ENCODE data around the gene CR2. TPM values are rescaled to one million over a fixed set of nuclear protein-coding genes. Genes with fewer than 3 reads are reported as not detected.
A peak's percentile ranks its signal among the peaks of the same experiment; 100 is the strongest.
"Not testable (repeated sequence)": the region's sequence is repeated elsewhere in the genome, so short reads cannot be mapped to it uniquely, and the experiment has no call there.

Gene CR2
- total and polyA plus RNA-seq, 2 of the 4 experiments (the other 2 are of a cell fraction), result not detected

DNA sequence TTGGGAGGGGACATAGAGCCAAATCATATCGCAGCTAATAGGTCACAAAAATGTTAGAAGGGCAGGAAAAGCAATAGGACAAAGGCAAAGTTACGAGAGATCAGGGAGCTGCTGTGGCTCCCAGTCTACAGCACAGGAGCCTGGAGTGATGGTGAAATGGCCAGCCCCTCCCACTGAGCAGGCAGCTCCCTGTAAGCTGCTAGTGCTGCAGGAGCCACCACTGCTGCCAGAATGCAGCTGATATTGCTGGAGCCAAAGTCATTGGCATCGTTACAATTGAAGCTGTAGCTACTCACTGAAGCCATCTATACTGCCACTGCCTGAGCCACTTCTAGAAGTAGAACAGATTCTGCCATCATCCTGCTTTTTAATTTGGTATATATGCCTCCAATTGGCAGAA, 71.1 kb downstream of the CR2 start:
- H3K4ac ChIP-seq (ENCODE audit: low read depth, low read length); H3K9ac ChIP-seq (ENCODE audit: low read depth, low read length); H2BK20ac ChIP-seq (ENCODE audit: low read depth, low read length); H3K9me1 ChIP-seq (ENCODE audit: insufficient read depth, low read length); H2BK120ac ChIP-seq (ENCODE audit: low read depth, low read length); CTCF ChIA-PET; BruUV-seq (replicated peaks); H4K91ac ChIP-seq (ENCODE audit: insufficient read depth, low read depth, low read length); H2BK15ac ChIP-seq (ENCODE audit: low read depth, low read length); H3K79me1 ChIP-seq (ENCODE audit: low read depth in 1 of 2, low read length in 2 of 2); H3K23ac ChIP-seq (ENCODE audit: low read depth, low read length); H3K14ac ChIP-seq (replicated peaks; ENCODE audit: low read depth, low read length); H4K8ac ChIP-seq (ENCODE audit: low read depth in 2 of 2, low read length in 2 of 2); H2AK5ac ChIP-seq (ENCODE audit: low read depth, low read length); H3K36me3 ChIP-seq (ENCODE audit: control insufficient read depth, insufficient read depth, low read length); H2AK9ac ChIP-seq (replicated peaks; ENCODE audit: low read depth, low read length, poor library complexity); H3K4me2 ChIP-seq (ENCODE audit: low read depth, low read length); DNase-seq; H3K4me1 ChIP-seq (ENCODE audit: control insufficient read depth, insufficient read depth, low read length); H3K4me3 ChIP-seq (ENCODE audit: insufficient read depth, low read depth, low read length); dilution Hi-C loops (cut with HindIII; ENCODE audit: low sequenced_read_pairs, unreplicated experiment); H3K18ac ChIP-seq (ENCODE audit: low read depth, low read length); intact Hi-C loops (cut with micrococcal nuclease); POLR2A ChIA-PET (ENCODE audit: unreplicated experiment); H2AFZ ChIP-seq (replicated peaks; ENCODE audit: low read length, poor library complexity); H3K9me3 ChIP-seq (ENCODE audit: control insufficient read depth, insufficient read depth, low read length); in situ Hi-C loops (cut with MboI; ENCODE audit: low sequenced_read_pairs); ATAC-seq (ENCODE audit: low read depth); H3K56ac ChIP-seq (ENCODE audit: extremely low read depth, insufficient read depth, low read length); H2BK5ac ChIP-seq (ENCODE audit: low read depth, low read length, poor library complexity, severe bottlenecking); H3K27me3 ChIP-seq (ENCODE audit: control insufficient read depth, insufficient read depth, low read length); H4K5ac ChIP-seq (ENCODE audit: low read depth, low read length); H3K27ac ChIP-seq (ENCODE audit: insufficient read depth, low read length); H4K20me1 ChIP-seq (ENCODE audit: insufficient read depth, low read length): not testable (repeated sequence)
- WGBS, 2 experiments (ENCODE audit: extremely low coverage in 2 of 2, insufficient read length in 1 of 2), result no CpG with 5 or more reads among the region's 3 CpGs

DNA sequence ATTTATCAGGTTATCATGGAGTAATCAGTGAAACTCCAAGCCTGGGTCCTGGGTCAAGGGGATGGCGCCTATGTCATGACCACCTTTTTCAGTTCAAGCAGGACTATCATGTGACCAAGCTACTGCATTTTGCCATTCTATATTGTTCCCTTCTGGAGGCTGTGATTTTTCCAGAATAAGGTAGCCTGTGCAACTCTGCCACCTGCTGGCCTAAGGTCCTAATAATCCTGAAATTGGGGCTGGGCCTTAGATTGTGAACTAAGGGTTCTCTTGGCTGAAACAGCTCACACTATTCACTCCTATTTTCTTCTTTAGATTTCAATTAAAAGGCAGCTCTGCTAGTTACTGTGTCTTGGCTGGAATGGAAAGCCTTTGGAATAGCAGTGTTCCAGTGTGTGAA, 74.3 kb downstream of the CR2 start:
- H3K18ac ChIP-seq (ENCODE audit: low read depth, low read length); DNase-seq; in situ Hi-C loops (cut with MboI; ENCODE audit: low sequenced_read_pairs); H4K20me1 ChIP-seq (ENCODE audit: insufficient read depth, low read length); H3K9ac ChIP-seq (ENCODE audit: low read depth, low read length); H3K4ac ChIP-seq (ENCODE audit: low read depth, low read length); H3K79me1 ChIP-seq (ENCODE audit: low read depth in 1 of 2, low read length in 2 of 2); H3K9me1 ChIP-seq (ENCODE audit: insufficient read depth, low read length); H3K56ac ChIP-seq (ENCODE audit: extremely low read depth, insufficient read depth, low read length); H3K9me3 ChIP-seq (ENCODE audit: control insufficient read depth, insufficient read depth, low read length); H3K23ac ChIP-seq (ENCODE audit: low read depth, low read length); intact Hi-C loops (cut with micrococcal nuclease); H3K14ac ChIP-seq (replicated peaks; ENCODE audit: low read depth, low read length); dilution Hi-C loops (cut with HindIII; ENCODE audit: low sequenced_read_pairs, unreplicated experiment); H2BK120ac ChIP-seq (ENCODE audit: low read depth, low read length); H2AK9ac ChIP-seq (replicated peaks; ENCODE audit: low read depth, low read length, poor library complexity); H3K4me2 ChIP-seq (ENCODE audit: low read depth, low read length); BruUV-seq (replicated peaks); H4K5ac ChIP-seq (ENCODE audit: low read depth, low read length); CTCF ChIA-PET; H2AFZ ChIP-seq (replicated peaks; ENCODE audit: low read length, poor library complexity); H3K27me3 ChIP-seq (ENCODE audit: control insufficient read depth, insufficient read depth, low read length); H3K4me1 ChIP-seq (ENCODE audit: control insufficient read depth, insufficient read depth, low read length); POLR2A ChIA-PET (ENCODE audit: unreplicated experiment); H2AK5ac ChIP-seq (ENCODE audit: low read depth, low read length); H3K27ac ChIP-seq (ENCODE audit: insufficient read depth, low read length); H2BK15ac ChIP-seq (ENCODE audit: low read depth, low read length); H3K36me3 ChIP-seq (ENCODE audit: control insufficient read depth, insufficient read depth, low read length); H4K8ac ChIP-seq (ENCODE audit: low read depth in 2 of 2, low read length in 2 of 2); H3K4me3 ChIP-seq (ENCODE audit: insufficient read depth, low read depth, low read length); H2BK20ac ChIP-seq (ENCODE audit: low read depth, low read length); H4K91ac ChIP-seq (ENCODE audit: insufficient read depth, low read depth, low read length); H2BK5ac ChIP-seq (ENCODE audit: low read depth, low read length, poor library complexity, severe bottlenecking): not testable (repeated sequence)
- peak; percentile 59 for ATAC-seq (ENCODE audit: low read depth)
- no CpG with 5 or more reads among the region's 1 CpG for WGBS, 2 experiments (ENCODE audit: extremely low coverage in 2 of 2, insufficient read length in 1 of 2)

Data from IMR-90 (cell line).